Measurements from ENCODE around the gene PPP1R3G. TPM values are rescaled to one million over a fixed set of nuclear protein-coding genes. Genes with fewer than 3 reads are reported as not detected.

PPP1R3G gene
- total and polyA plus RNA-seq, 2 of the 13 experiments (the other 11 are each of a cell fraction or from before 2014, with no cell fraction given): 1.2 to 1.3 TPM

DNA sequence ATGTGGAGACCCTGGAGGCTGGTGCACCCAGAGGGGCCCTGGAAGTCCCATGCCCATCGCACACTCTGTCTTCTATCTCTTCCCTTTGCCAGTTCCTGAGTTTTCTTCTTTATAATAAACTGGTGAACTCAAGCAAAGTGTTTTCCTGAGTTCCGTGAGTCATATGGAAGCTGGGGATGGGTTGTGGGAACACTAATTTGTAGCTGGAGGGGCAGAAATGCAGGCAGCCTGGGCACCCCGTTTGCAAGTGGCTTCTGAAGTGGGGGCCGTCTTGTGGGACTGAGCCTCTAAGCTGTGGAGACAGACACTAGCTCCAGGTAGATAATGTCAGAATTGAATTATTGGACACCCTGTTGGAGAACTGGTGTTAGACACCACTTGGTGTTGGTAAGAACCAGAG, 3.2 kb upstream of the PPP1R3G start (continued):
- TF ChIP-seq POLR2A (IDR thresholded peaks at IDR 0.05; ENCODE audit: insufficient read depth in 1 of 2, low read depth in 2 of 2, low read length in 2 of 2) (peak in 1 of 2 experiments; percentile 27; a peak in 1 of 4 replicates), XBP1 (CRISPR knock-in tag; IDR thresholded peaks at IDR 0.05) (no peak), ZNF629 (CRISPR knock-in tag; conservative IDR thresholded peaks at IDR 0.05) (no peak), NR2C2 (CRISPR knock-in tag; IDR thresholded peaks at IDR 0.05; ENCODE audit: borderline replicate concordance) (no peak), ZNF549 (CRISPR knock-in tag; IDR thresholded peaks at IDR 0.05) (no peak), CREB1 (IDR thresholded peaks at IDR 0.05) (no peak), CREB1 (CRISPR knock-in tag; IDR thresholded peaks at IDR 0.05) (no peak), FOXP1 (IDR thresholded peaks at IDR 0.05) (no peak), FOXP1 (CRISPR knock-in tag; IDR thresholded peaks at IDR 0.05) (no peak), ZNF607 (CRISPR knock-in tag; IDR thresholded peaks at IDR 0.05; ENCODE audit: borderline replicate concordance) (peak; percentile 82), ZNF616 (CRISPR knock-in tag; IDR thresholded peaks at IDR 0.05; ENCODE audit: low read depth) (no peak), TAF15 (IDR thresholded peaks at IDR 0.05; ENCODE audit: low read depth, low read length, poor library complexity, severe bottlenecking) (no peak), RAD51 (IDR thresholded peaks at IDR 0.05; ENCODE audit: borderline replicate concordance) (no peak), FOXM1 (CRISPR knock-in tag; IDR thresholded peaks at IDR 0.05) (no peak), MTERF4 (CRISPR knock-in tag; IDR thresholded peaks at IDR 0.05) (no peak), ZNF816 (CRISPR knock-in tag; IDR thresholded peaks at IDR 0.05; ENCODE audit: borderline replicate concordance) (peak; percentile 4; the same call in 1 of the 2 replicates), KDM2A (CRISPR knock-in tag; IDR thresholded peaks at IDR 0.05; ENCODE audit: borderline replicate concordance, low read depth) (no peak), NR2F6 (IDR thresholded peaks at IDR 0.05) (no peak), NR2F6 (CRISPR knock-in tag; IDR thresholded peaks at IDR 0.05) (no peak), ARHGAP35 (CRISPR knock-in tag; IDR thresholded peaks at IDR 0.05; ENCODE audit: borderline replicate concordance) (no peak), CSRNP2 (CRISPR knock-in tag; conservative IDR thresholded peaks at IDR 0.05; ENCODE audit: low read depth) (no peak), TCF12 (IDR thresholded peaks at IDR 0.05) (no peak), TCF12 (CRISPR knock-in tag; IDR thresholded peaks at IDR 0.05) (no peak), ZBTB42 (CRISPR knock-in tag; IDR thresholded peaks at IDR 0.05) (no peak), ZNF12 (CRISPR knock-in tag; IDR thresholded peaks at IDR 0.05) (no peak), ZZZ3 (CRISPR knock-in tag; IDR thresholded peaks at IDR 0.05; ENCODE audit: borderline replicate concordance) (0 out of 2 replicates have a peak, but pooled peaks have one; percentile 8), ATRX (CRISPR knock-in tag; IDR thresholded peaks at IDR 0.05; ENCODE audit: borderline replicate concordance) (no peak), ZNF572 (CRISPR knock-in tag; IDR thresholded peaks at IDR 0.05) (0 out of 2 replicates have a peak, but pooled peaks have one; percentile 31), SP1 (IDR thresholded peaks at IDR 0.05) (no peak), SP1 (CRISPR knock-in tag; IDR thresholded peaks at IDR 0.05) (no peak)
- TF ChIP-seq, protein P1, sequence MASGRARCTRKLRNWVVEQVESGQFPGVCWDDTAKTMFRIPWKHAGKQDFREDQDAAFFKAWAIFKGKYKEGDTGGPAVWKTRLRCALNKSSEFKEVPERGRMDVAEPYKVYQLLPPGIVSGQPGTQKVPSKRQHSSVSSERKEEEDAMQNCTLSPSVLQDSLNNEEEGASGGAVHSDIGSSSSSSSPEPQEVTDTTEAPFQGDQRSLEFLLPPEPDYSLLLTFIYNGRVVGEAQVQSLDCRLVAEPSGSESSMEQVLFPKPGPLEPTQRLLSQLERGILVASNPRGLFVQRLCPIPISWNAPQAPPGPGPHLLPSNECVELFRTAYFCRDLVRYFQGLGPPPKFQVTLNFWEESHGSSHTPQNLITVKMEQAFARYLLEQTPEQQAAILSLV (CRISPR knock-in tag; IDR thresholded peaks at IDR 0.05; ENCODE audit: borderline replicate concordance): no peak
- TF ChIP-seq, protein P2, sequence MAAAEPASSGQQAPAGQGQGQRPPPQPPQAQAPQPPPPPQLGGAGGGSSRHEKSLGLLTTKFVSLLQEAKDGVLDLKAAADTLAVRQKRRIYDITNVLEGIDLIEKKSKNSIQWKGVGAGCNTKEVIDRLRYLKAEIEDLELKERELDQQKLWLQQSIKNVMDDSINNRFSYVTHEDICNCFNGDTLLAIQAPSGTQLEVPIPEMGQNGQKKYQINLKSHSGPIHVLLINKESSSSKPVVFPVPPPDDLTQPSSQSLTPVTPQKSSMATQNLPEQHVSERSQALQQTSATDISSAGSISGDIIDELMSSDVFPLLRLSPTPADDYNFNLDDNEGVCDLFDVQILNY (CRISPR knock-in tag; conservative IDR thresholded peaks at IDR 0.05): no peak
